OCI-LY3 (cell line): ENCODE data around the gene TMEM8B.
"Not testable (repeated sequence)": the region's sequence is repeated elsewhere in the genome, so short reads cannot be mapped to it uniquely, and the experiment has no call there.

Experiments
- H2AFZ ChIP-seq: fragments of 200-600, 300-600 bp; shearing (Covaris generic); 2 replicates; pipeline ENCODE4 v1.6.0; 2014; ENCODE audit warnings: antibody characterized with exemption, low read depth, low read length
- H3K27ac ChIP-seq: fragments of 200-600, 300-600 bp; sonication (generic); 2 replicates; pipeline ENCODE4 v1.5.1; 2014; ENCODE audit warnings: mild to moderate bottlenecking, low read length, moderate library complexity, mixed read lengths
- H3K27me3 ChIP-seq: fragments of 200-600, 300-600 bp; sonication (generic); 2 replicates; pipeline ENCODE4 v1.6.1; 2014; ENCODE audit warnings: low read depth, low read length, mixed read lengths
- H3K36me3 ChIP-seq: fragments of 200-600, 300-600 bp; sonication (generic); replicated peaks from 2 replicates; pipeline ENCODE3; 2014; ENCODE audit warnings: low read depth, low read length, mixed read lengths
- H3K4me1 ChIP-seq: fragments of 300-600, 200-600 bp; sonication (generic); 2 replicates; pipeline ENCODE4 v1.6.1; 2014; ENCODE audit warnings: low read length, mixed read lengths
- H3K4me2 ChIP-seq: fragments of 200-600, 300-600 bp; sonication (generic); 2 replicates; pipeline ENCODE4 v1.6.1; 2014; ENCODE audit warnings: low read length, mixed read lengths
- H3K4me3 ChIP-seq: fragments of 300-600, 200-600 bp; sonication (generic); 2 replicates; pipeline ENCODE4 v1.5.1; 2014; ENCODE audit warnings: antibody characterized with exemption, mild to moderate bottlenecking, low read length, moderate library complexity
- H3K79me2 ChIP-seq: fragments of 300-600, 200-600 bp; shearing (Covaris generic); 2 replicates; pipeline ENCODE4 v1.6.1; 2014; ENCODE audit warnings: mild to moderate bottlenecking, low read length, mixed read lengths
- H3K9ac ChIP-seq: fragments of 300-600, 200-600 bp; shearing (Covaris generic); 2 replicates; pipeline ENCODE4 v1.6.0; 2014; ENCODE audit warnings: mild to moderate bottlenecking, low read length, moderate library complexity
- H3K9me3 ChIP-seq: fragments of 200-600, 300-600 bp; shearing (Covaris generic); 2 replicates; pipeline ENCODE4 v1.6.1; 2014; ENCODE audit warnings: low read length, mixed read lengths; ENCODE audit not compliant: insufficient read depth
- H4K20me1 ChIP-seq: fragments of 200-600, 300-600 bp; sonication (generic); 2 replicates; pipeline ENCODE4 v1.6.1; 2016; ENCODE audit warnings: low read length, mixed read lengths; ENCODE audit not compliant: insufficient read depth
- CTCF ChIP-seq: fragments of 200-600, 300-600 bp; sonication (generic); IDR thresholded peaks from 2 replicates; pipeline ENCODE4 v1.5.1; 2014; ENCODE audit warnings: antibody characterized with exemption, low read length, low read depth
- EZH2phosphoT487 ChIP-seq: fragments of 200-600 bp; shearing (Covaris generic); IDR thresholded peaks from 2 replicates; pipeline ENCODE4 v1.6.1; 2018; ENCODE audit warnings: antibody characterized with exemption, mixed run types, low read depth

TMEM8B gene

GRCh38 chr9:35892051-35892450, 63.0 kb downstream of the TMEM8B start:
- Histone ChIP-seq H3K36me3 (no peaks in the 10 kb centered on the region), H2AFZ (no peak overlapping the region), H3K9ac (no peak overlapping the region), H3K4me3 (no peak overlapping the region), H3K27me3 (peaks cover 25% of the 10 kb centered on the region), H4K20me1 (no peaks in the 10 kb centered on the region), H3K4me2 (no peak overlapping the region), H3K27ac (no peak overlapping the region), H3K9me3 (no peaks in the 10 kb centered on the region), H3K79me2 (no peaks in the 10 kb centered on the region), H3K4me1 (no peaks in the 10 kb centered on the region; the same call in 1 of the 2 replicates)
- TF ChIP-seq EZH2phosphoT487 (no peak), CTCF (no peak)

- Histone ChIP-seq H3K79me2 (no peaks in the 10 kb centered on the region), H4K20me1 (no peaks in the 10 kb centered on the region), H3K4me2 (no peak overlapping the region), H3K27me3 (peaks cover 38% of the 10 kb centered on the region), H3K4me3 (no peak overlapping the region), H3K27ac (no peak overlapping the region), H3K36me3 (no peaks in the 10 kb centered on the region), H3K9me3 (no peaks in the 10 kb centered on the region), H3K9ac (no peak overlapping the region), H3K4me1 (no peaks in the 10 kb centered on the region), H2AFZ (no peak overlapping the region)
- TF ChIP-seq CTCF (no peak), EZH2phosphoT487 (no peak)
Observed at GRCh38 chr9:35896570-35896969, 67.5 kb downstream of the TMEM8B start.

DNA sequence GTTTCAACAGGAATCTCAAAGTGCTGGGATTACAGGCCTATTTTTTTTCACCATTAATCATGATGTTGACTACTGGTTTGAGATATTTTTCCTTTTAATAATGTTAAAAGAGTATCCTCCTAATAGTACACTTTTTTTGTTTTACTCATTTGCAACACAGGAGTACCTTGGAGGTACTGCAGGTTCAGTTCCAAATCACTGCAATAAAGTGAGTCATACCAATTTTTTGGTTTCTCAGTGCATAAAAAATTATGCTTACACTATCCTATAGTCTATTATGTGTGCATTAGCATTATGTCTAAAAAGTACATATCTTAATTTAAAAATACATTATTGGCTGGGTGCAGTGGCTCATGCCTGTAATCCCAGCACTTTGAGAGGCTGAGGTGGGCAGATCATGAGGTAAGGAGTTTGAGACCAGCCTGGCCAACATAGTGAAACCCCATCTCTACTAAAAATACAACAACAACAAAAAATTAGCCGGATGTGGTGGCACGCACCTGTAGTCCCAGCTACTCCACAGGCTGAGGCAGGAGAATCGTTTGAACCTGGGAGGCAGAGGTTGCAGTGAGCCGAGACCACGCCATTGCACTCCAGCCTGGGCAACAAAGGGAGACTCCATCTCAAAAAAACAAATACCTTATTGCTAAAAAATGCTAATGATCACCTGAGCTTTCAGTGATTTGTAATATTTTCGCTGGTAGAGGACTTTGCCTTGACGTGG, 68.5 kb downstream of the TMEM8B start:
- H4K20me1 ChIP-seq, H3K9ac ChIP-seq, H3K4me1 ChIP-seq, H2AFZ ChIP-seq, H3K36me3 ChIP-seq, H3K4me3 ChIP-seq, H3K79me2 ChIP-seq, H3K4me2 ChIP-seq, H3K9me3 ChIP-seq, H3K27ac ChIP-seq: not testable (repeated sequence)
- H3K27me3 ChIP-seq = peaks cover 30% of the 10 kb centered on the region

DNA sequence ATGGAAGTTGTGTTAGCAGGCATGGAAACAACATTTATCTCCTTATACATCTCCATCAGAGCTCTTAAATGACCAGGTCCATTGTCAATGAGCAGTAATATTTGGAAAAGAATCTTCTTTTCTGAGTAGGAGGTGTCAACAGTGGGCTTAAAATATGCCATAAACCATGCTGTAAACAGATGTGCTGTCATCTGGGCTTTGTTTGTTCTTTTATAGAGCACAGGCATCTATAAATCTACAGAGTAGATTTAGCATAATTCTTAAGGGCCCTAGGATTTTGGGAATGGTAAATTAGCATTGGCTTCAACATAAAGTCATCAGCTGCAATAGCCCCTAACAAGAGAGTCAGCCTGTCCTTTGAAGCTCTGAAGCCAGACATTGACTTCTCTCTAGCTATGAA, 69.3 kb downstream of the TMEM8B start:
- H3K4me2 ChIP-seq = no peak overlapping the region
- TF ChIP-seq CTCF = no peak
- no peak for TF ChIP-seq EZH2phosphoT487
- H4K20me1 ChIP-seq = no peaks in the 10 kb centered on the region
- H3K27ac ChIP-seq = no peak overlapping the region
- H3K27me3 ChIP-seq = peaks cover 24% of the 10 kb centered on the region
- H3K9ac ChIP-seq = no peak overlapping the region
- no peak overlapping the region for H3K4me3 ChIP-seq
- no peaks in the 10 kb centered on the region for H3K9me3 ChIP-seq
- H3K79me2 ChIP-seq = no peaks in the 10 kb centered on the region
- no peaks in the 10 kb centered on the region for H3K4me1 ChIP-seq
- H3K36me3 ChIP-seq = no peaks in the 10 kb centered on the region
- H2AFZ ChIP-seq = no peak overlapping the region
